Kidney epithelial cell (primary cell): ENCODE measurements around the gene PSG5. TPM values are rescaled to one million over a fixed set of nuclear protein-coding genes. Genes with fewer than 3 reads are reported as not detected.

Experiments
- total RNA-seq: library from RNA; depleted of rRNA; stranded (reverse); fragments of >200 nt; gene quantifications from 2 replicates; pipeline ENCODE4 v1.2.3, GENCODE V29; 2015

Gene PSG5
- total RNA-seq, 1 donor from 2014 or later = 0.96 TPM

Other genes with a start within 250 kb of the PSG5 start
- gene PSG7, start 249.3 kb downstream of the PSG5 start, total RNA-seq = not detected in 2 replicates
- not detected in 2 replicates for gene PSG11, start 160.1 kb downstream of the PSG5 start, total RNA-seq
- not detected in 2 replicates for gene PSG2, start 103.8 kb downstream of the PSG5 start, total RNA-seq
- gene PSG4, start 19.1 kb upstream of the PSG5 start, total RNA-seq = 3.0 and 7.4 TPM in 2 replicates
- not detected in 2 replicates for gene PSG9, start 83.0 kb upstream of the PSG5 start, total RNA-seq
- 0.13 and 0.27 TPM in 2 replicates for gene CD177, start 167.2 kb upstream of the PSG5 start, total RNA-seq
- not detected in 2 replicates for gene TEX101, start 228.4 kb upstream of the PSG5 start, total RNA-seq